ENCODE measurements around the gene JMJD6. TPM values are rescaled to one million over a fixed set of nuclear protein-coding genes. Genes with fewer than 3 reads are reported as not detected.

JMJD6 gene
- total and polyA plus RNA-seq, 9 of the 15 experiments (the other 6 are each of a cell fraction or from before 2014, with no cell fraction given), result 2.5 to 52.3 (median 36.3) TPM

GRCh38 chr17:76737676-76738467 is 11.5 kb upstream of the JMJD6 start, which contains the start of gene MFSD11 (continued):
- TF ChIP-seq ZNF407 (IDR thresholded peaks at IDR 0.05; ENCODE audit: low read depth) (no peak), ZNF232 (CRISPR knock-in tag; IDR thresholded peaks at IDR 0.05) (no peak), CREB1 (IDR thresholded peaks at IDR 0.05) (peak; percentile 63), CREB1 (CRISPR knock-in tag; IDR thresholded peaks at IDR 0.05) (peak; percentile 51; the same call in 1 of the 2 replicates), RAD21 (CRISPR knock-in tag; conservative IDR thresholded peaks at IDR 0.05 in 1 of 2, IDR thresholded peaks at IDR 0.05 in 1 of 2) (0 out of 4 replicates have a peak, but pooled peaks of 1 of the 2 experiments have one; percentile 3), JUN (IDR thresholded peaks at IDR 0.05; ENCODE audit: borderline replicate concordance, low read depth, low read length) (peak; percentile 86), JUN (CRISPR knock-in tag; IDR thresholded peaks at IDR 0.05; ENCODE audit: borderline replicate concordance) (no peak), CBFA2T2 (conservative IDR thresholded peaks at IDR 0.05) (peak; percentile 63), MEF2A (IDR thresholded peaks at IDR 0.05; ENCODE audit: control insufficient read depth, low read depth, low read length) (no peak)
- TF ChIP-seq, protein P1, sequence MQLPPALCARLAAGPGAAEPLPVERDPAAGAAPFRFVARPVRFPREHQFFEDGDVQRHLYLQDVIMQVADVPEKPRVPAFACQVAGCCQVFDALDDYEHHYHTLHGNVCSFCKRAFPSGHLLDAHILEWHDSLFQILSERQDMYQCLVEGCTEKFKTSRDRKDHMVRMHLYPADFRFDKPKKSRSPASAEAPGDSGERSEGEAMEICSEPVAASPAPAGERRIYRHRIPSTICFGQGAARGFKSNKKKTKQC (CRISPR knock-in tag; IDR thresholded peaks at IDR 0.05), result peak; percentile 56; the same call in 1 of the 2 replicates
- TF ChIP-seq, protein P2, sequence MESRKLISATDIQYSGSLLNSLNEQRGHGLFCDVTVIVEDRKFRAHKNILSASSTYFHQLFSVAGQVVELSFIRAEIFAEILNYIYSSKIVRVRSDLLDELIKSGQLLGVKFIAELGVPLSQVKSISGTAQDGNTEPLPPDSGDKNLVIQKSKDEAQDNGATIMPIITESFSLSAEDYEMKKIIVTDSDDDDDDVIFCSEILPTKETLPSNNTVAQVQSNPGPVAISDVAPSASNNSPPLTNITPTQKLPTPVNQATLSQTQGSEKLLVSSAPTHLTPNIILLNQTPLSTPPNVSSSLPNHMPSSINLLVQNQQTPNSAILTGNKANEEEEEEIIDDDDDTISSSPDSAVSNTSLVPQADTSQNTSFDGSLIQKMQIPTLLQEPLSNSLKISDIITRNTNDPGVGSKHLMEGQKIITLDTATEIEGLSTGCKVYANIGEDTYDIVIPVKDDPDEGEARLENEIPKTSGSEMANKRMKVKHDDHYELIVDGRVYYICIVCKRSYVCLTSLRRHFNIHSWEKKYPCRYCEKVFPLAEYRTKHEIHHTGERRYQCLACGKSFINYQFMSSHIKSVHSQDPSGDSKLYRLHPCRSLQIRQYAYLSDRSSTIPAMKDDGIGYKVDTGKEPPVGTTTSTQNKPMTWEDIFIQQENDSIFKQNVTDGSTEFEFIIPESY (CRISPR knock-in tag; IDR thresholded peaks at IDR 0.05), result no peak
- TF ChIP-seq, protein P3, sequence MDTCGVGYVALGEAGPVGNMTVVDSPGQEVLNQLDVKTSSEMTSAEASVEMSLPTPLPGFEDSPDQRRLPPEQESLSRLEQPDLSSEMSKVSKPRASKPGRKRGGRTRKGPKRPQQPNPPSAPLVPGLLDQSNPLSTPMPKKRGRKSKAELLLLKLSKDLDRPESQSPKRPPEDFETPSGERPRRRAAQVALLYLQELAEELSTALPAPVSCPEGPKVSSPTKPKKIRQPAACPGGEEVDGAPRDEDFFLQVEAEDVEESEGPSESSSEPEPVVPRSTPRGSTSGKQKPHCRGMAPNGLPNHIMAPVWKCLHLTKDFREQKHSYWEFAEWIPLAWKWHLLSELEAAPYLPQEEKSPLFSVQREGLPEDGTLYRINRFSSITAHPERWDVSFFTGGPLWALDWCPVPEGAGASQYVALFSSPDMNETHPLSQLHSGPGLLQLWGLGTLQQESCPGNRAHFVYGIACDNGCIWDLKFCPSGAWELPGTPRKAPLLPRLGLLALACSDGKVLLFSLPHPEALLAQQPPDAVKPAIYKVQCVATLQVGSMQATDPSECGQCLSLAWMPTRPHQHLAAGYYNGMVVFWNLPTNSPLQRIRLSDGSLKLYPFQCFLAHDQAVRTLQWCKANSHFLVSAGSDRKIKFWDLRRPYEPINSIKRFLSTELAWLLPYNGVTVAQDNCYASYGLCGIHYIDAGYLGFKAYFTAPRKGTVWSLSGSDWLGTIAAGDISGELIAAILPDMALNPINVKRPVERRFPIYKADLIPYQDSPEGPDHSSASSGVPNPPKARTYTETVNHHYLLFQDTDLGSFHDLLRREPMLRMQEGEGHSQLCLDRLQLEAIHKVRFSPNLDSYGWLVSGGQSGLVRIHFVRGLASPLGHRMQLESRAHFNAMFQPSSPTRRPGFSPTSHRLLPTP (IDR thresholded peaks at IDR 0.05; ENCODE audit: borderline replicate concordance, extremely low read depth, insufficient read length), result no peak
